Amniotic stem cell (primary cell): ENCODE results near the gene RAB6B.

Experiments used
- DNase-seq: peaks from one replicate; lab custom pipeline; 2025; lab: John Stamatoyannopoulos, UW

RAB6B gene

GRCh38 chr3:133894353-133895207 is 1.1 kb downstream of the RAB6B start:
- DNase-seq = no peak

DNA sequence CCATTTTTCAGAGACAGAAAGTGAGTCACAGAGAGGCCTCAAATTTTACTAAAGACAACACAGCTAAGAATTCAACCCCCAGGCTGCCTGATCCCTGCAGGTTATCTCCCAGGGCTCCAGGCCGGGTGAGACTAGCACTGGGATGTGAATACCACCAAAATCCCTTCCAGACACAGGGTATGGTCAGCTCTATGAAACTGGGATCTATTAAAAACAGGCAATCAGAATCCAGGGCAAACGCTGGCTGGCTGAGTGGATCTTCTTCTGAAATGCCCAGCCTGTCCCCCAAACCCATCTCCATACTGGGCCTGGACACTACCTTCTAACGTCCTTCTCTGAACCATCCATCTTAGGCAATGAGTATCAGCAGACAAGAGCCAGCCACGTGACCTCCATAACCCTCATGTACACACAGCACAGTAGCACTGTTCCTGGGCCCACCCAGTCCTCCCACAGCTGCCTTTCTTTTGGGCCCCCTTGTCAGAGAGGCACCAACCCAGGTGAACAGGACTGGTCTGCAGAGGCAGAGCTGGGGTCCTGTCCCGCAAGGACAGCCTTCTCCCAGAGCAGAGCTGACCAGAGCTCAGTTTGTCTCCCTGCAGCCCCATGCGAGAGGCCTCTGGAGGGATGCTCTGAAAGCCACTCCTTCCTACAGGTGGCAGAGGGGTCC is 1.9 kb downstream of the RAB6B start:
- no peak for DNase-seq

DNA sequence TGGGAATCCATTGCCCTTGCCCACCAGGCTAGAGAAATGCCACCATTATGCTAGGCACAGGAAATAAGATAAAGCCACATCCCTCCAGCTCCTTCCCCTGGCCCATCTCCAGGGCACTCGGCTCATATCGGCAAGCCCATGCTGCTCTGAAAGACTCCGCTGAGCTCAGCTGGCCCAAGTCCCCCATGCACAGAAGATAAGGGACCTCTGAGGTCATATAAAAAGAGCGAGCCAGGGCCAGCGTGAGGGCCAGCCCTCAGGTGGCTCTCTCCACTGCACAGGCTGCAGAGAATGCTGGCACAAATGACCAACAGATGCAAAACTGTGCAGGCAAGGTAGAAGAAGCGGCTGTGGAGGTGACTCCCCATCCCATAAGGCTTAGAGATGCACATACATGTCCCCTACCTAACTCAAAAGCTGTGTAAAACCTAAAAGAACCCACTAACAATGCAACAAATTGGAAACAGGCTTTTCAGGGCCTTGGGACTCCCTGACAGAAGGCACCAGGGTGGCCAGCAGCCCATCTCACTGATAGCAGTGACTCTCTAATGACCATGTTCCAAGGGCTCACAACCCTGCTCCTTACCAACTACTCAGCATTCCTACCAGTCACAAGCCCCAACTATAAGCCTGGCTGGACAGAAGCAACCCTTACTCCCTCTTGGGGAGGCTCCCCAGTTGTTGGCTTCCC is 3.0 kb downstream of the RAB6B start:
- no peak for DNase-seq

- no peak for DNase-seq
Measured at GRCh38 chr3:133891662-133892378, 3.9 kb downstream of the RAB6B start.

DNA sequence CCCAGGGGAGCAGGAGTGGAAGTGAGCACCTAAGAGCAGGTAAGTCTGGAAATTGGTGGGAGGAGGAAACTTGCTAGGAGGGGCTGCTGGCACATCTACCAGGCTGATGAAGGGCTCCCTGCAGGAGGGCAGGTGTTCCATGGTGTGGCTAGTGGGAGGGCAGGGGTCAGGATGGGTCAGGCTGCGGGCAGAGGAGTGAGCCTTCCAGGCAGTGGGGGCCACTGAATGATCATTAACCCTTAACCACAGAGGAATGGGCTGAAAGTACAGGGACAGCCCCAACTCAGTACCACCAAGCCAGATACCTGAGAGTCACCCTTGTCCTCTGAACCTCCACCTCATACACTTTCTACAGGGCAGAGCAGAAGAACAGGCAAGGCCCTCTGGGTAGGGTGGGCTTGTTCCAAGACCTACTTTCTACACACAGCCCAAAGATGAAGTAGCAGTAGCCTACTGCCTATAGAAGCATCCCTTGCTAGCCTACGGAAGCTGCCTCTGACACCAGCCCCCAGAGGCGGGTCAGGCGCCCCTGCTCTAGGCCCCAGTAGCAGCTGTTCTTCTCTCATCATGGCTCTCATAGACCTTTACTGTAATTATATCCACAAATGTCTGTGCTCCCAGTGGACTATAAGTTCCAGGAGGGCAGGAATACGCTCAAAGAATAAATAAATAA is 4.6 kb downstream of the RAB6B start:
- DNase-seq = no peak

- DNase-seq = no peak
Measured at GRCh38 chr3:133890037-133890436, 5.6 kb downstream of the RAB6B start.

GRCh38 chr3:133888726-133889340 is 6.8 kb downstream of the RAB6B start:
- DNase-seq = no peak

DNA sequence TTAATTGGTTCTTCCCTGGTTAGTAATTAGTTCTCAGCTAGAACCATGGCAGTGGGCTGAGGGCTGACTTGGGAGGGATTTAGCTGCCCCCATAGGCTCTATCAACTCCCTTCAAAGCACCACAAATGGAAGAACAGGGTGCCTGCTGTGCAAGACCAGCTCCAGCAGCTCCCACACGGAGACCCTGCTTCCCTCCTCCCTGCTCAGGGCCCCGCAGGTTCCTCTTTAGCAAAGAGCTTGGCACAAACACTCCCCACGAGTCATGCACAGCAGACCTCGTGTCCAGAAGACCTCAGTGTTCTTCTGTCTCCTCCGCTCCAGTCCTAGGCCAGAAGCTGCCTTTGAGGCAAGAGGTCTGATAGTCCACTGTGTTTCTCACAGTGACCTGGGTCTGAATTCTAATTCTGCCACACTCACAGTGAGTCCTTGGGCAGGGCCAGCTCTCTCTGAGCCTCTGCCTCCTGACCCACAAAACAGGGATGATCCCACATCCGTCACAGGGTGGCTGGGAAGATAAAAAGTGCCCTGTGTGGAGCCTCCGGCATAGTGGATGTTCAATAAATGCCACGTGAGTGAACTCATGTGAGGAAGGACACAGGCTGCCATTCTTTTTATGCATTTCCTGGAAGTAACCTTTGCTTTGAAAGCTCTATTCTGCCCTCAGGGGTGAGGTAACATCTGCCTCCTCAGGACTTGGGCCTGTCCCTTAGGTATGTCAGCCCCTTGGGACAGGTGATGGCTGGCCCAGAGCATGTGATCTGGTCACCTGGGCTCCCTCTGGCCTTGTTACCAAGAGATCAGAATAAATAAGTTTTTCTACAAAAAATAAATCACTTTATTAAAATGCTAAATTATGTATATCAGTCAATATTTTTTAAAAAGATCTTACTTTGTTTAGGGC is 7.6 kb downstream of the RAB6B start:
- no peak for DNase-seq

GRCh38 chr3:133887074-133887802 is 8.4 kb downstream of the RAB6B start:
- DNase-seq = no peak

- no peak for DNase-seq
Measured at GRCh38 chr3:133886031-133886722, 9.5 kb downstream of the RAB6B start.

DNA sequence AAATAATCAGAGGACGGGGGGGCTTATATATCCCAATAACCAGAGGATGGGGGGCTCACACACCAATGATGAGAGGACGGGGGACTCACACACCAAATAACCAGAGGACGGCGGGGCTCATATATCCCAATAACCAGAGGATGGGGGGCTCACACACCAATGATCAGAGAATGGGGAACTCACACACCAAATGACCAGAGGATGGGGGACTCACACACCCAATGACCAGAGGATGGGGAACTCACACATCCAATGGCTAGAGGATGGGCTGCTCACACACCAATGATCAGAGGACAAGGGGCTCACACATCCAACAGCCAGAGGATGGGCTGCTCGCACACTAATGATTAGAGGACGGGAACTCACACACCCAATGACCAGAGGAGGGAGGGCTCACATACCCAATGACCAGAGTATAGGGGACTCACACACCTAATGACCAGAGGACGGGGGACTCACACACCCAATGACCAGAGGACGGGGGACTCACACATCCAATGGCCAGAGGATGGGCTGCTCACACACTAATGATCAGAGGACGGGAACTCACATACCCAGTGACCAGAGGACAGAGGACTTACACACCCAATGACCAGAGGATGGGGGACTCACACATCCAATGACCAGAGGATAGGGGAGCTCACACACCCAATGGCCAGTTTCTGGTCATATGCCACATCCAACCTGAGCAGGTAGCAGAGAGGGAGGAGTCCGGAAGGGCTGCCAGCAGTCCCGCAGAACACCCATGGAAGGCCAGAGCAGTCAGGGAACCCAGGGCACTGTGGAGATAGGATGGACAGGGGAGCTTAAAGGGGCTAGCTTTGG is 10.6 kb downstream of the RAB6B start:
- DNase-seq = no peak

DNA sequence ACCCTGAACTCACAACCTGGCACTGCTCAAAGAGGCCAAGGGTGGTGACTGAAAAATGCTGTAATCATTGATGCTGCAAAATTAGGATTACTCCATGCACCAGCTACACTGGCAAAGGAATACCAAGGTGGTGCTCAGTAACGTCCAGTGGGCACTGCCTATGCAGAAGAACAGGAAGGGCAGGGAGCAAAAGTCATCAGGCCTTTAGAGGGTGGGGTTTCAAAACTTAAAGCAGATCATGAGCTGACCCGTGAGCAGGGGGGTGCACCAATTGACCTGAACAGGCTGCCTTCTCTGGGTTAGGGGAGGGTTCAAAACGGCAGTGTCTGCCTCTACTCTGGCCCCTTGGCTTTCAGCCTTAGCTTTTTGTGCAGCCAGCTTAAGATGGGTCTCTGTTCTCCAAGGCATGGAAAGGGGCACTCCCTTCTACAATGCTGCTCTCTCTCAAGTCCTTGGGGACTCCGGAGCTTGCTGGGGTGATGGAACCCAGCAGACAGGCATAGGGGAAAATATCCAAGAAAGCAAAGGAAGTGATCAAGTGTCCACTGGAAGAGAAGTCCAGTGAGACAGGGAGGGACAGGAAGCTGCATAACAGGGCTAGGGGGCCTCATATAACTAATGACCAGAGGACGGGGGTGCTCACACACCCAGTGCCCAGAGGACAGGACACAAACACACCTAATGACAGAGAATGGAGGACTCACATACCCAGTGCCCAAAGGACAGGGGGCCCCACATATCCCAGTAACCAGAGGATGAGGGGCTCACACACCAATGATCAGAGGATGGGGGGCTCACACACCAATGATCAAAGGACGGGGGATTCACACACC is 11.4 kb downstream of the RAB6B start:
- DNase-seq = no peak

GRCh38 chr3:133883641-133884040 is 12.0 kb downstream of the RAB6B start:
- DNase-seq = no peak

- no peak for DNase-seq
Measured at GRCh38 chr3:133882986-133883586, 12.6 kb downstream of the RAB6B start.

- no peak for DNase-seq
Measured at GRCh38 chr3:133881939-133882825, 13.5 kb downstream of the RAB6B start.

- no peak for DNase-seq
Measured at GRCh38 chr3:133881492-133881891, 14.2 kb downstream of the RAB6B start.
